Activated CD8-positive, alpha-beta memory T cell treated with anti-CD3 and anti-CD28 coated beads, Interleukin-2, amount 50 U/mL, for 24 hours (primary cell): ENCODE data around the gene SLITRK2.

Experiments
- DNase-seq: peaks from one replicate; pipeline ENCODE4 v3.0.0-alpha.2; 2020; ENCODE audit errors: extremely low read depth

Gene SLITRK2

GRCh38 chrX:145856181-145856580 lies 38.6 kb downstream of the SLITRK2 start:
- no peak for DNase-seq

GRCh38 chrX:145861818-145862217 lies 44.2 kb downstream of the SLITRK2 start:
- DNase-seq, result no peak

- DNase-seq, result no peak
Measured at GRCh38 chrX:145865082-145865481, 47.5 kb downstream of the SLITRK2 start.
